ENCODE results near the gene CCDC159.
"Not testable (repeated sequence)": the region's sequence is repeated elsewhere in the genome, so short reads cannot be mapped to it uniquely, and the experiment has no call there.

CCDC159 gene

DNA sequence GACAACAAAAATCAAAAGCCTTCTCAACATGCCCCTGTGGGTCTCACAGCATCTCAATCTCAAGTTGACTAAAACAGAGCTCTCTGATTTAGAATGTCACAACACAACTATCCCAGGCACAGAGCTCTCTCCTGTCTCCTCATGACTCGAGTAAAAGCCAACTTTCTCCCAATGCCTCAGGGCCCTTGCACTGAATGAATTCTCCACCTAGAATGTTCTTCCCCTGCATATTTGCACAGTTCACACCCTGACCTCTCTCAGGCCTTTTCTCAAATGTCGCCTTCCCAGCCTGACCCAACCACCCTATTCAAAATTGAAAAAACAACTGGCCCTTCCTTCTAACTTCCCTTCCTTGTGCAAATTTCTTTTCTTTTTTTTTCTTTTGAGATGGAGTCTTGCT lies 24.4 kb downstream of the CCDC159 start:
- no peak for DNase-seq

DNA sequence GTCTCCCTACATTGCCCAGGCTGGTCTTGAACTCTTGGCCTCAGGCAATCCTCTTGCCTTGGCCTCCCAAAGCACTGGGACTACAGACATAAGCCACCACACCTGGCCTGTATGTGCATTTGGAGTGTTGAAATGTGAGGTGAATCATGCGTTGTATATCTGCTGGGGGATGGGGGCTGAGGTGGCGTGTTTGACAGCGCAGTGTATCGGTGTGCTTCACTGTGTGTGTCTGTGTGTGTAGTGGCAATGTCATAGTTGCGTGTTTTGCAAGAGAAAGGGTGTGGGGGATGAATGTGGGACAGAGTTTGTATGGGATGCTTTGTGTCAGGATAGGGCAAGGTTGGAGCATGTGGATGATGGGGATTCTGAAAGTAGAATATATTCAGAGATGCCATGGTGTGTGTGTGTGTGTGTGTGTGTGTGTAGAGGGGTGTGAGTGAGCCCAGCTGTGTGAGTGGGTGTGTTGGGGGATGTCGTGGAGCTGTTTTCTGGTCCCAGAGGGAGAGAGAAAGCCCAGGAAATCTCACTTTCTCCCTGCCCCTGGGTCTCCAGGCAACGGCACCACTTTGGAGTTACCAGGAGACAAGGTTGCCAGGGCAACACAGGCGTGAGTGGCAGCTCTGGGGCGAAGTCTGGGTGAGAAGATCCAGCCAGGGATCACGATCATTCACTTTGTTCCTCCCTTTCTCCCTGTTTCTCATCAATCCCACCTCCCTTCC lies 27.0 kb downstream of the CCDC159 start:
- peak; percentile 94 for DNase-seq

DNA sequence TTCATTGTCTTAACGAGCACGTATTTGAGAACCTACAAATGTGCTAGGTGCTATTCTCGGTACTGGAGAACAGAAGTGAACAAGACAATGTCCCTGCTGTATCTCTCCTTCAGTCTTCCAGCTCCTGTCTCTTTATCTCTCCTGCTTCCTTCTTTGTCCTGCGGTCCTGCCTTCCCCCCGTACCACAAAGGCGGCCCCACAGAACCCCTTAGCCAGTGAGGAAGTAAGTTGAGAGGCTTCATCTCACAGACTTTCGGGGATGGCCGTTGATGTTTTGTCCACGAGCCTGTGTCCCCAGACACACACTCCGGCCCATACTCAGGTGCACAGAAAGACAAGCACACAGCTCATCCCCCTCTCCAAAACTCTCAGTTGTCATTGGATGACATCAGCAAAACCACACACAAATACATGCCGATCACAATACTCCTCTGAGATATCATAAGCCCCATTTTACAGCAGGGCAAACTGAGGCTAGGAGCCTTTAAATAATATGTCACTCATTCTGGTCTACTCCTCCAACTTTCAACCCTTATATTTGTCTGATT lies 27.6 kb downstream of the CCDC159 start:
- DNase-seq: no peak

DNA sequence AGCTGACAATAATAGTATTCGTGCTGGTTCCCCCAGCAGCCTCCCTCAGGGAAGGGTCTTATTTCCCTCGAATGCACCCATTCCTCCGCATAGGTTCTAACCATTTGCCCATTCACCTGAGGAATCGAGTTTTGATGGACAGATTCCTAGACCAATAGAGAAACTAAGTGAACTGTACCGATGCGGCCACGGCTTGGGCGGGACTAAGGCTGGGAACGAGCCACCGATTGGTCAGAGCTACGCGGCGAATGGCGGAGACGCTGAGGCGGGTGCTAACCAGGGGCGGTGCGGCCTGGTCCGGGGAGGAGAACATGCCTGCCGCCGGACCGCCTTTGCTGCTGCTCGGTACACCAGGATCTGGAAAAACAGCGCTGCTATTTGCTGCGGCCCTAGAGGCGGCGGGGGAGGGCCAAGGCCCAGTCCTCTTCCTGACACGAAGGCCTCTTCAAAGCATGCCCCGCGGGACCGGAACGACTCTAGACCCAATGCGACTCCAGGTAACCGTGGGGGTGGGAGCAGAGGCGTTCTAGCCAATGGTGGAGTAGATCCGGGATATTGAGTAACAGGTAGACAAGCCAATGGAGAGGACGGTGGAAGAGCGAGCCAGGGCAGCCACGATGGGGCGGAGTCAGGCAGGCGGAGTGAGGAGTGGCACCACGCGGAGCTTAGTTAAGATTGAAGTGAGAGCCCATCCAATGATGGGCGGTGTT lies 28.3 kb downstream of the CCDC159 start, which contains the start of gene SWSAP1:
Gene SWSAP1 (plus strand): TSS at position 234 of the 710 bp plus-strand sequence. CDS start 15 bp downstream, at position 249.
- DNase-seq: peak; percentile 100

DNA sequence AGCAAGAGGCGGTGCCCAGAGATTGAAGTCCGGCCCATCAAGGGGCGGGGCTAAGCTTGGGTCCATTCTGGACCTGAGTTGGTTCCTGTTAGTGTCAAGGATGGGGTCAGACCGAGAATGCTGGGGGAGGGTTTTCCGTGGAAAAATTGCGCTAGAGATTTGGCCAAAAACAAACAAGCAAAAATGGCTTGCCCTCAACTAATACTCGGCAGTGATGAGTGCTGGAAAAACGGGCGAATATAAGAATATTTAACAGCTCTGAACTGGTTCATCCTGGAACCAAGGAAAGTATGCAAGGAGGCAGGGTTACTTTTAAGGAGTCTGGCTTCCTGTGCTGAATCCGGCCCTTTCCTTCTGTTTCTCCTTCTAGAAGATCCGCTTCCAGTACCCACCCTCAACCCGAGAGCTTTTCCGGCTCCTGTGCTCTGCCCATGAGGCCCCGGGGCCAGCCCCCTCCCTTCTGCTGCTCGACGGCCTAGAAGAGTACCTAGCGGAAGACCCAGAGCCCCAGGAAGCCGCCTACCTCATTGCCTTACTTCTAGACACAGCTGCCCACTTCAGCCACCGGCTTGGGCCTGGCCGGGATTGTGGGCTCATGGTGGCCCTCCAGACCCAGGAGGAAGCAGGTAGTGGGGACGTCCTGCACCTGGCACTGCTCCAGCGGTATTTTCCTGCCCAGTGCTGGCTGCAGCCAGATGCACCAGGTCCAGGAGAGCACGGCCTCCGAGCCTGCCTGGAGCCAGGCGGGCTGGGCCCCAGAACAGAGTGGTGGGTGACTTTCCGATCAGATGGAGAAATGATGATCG lies 29.0 kb downstream of the CCDC159 start:
- peak; percentile 71 for DNase-seq

DNA sequence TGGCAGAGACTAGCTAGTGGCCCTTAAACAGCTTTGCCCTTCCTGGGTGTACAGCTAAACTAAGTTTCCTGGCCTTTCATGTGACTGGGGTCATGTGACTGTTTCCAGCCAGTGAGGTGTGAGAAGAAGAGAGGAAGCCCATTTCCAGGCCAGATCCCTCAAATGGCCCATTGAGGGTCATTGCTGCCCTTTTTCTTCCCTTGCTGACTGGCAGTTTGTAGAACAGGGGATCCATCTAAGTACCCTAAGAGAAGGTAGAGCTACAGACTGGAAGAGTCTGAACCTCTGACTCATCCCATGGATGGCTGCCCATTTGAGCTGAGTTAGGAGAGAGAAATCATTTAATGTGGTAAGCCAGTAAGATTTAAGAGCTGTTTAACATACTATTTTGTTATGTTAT lies 30.9 kb downstream of the CCDC159 start:
- DNase-seq: no peak

DNA sequence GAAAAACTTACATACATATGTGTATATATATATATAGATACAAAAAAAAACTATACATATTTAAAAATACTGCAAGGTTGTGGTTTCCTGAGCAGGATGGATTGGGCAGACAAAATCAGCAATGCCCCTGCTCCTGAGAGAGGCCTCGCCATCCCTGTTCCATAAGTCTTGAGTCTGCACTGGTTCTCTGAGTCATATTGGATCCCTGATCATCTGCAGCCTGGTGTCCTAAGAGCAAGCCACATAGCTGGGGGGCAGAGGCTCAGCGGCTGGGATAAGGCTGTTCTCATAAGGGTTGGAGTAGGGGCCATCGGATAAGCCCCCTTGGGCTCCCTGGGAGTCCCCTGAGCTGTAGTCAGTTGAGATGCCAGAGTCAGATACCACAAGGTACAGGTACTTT lies 31.4 kb downstream of the CCDC159 start:
- no peak for DNase-seq

DNA sequence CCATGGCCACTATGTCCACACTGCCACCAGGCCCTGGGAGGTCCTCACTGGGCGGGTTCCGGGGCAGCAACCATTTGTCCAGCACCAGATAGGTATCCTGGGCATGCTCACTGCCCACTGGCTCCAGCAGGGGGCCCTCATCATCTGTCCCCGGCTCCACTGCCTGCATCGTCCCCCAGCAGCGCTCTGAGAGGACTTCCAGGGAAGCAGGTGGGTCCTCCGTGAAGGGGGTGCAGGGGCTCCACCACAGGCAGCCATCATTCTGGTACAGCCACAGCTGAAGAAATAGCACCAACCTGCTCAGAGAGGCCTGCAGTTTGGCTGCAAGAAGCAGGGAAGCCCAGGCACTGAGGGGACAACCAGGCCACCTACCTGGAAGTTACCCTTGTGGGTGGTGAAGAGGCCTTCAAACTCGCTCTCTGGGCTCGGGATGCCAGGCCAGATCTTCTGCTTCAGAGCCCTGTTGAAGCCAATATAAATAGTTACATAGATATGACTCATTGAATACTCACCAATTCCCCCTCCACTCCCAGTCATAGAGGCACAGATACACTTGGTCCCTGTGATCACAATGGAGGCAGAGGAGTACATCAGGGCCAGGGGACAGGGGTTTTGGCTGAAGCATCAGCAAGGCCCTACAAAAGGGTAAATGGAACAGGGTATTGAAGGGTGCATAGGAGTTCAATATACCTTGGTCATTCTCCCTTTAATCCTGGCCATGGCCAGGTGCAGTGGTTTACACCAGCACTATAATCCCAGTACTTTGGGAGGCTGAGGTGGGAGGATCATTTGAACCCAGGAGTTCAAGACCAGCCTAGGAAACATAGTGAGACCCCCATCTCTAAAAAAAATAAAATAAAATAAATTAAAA lies 32.2 kb downstream of the CCDC159 start:
- peak; percentile 49 for DNase-seq

DNA sequence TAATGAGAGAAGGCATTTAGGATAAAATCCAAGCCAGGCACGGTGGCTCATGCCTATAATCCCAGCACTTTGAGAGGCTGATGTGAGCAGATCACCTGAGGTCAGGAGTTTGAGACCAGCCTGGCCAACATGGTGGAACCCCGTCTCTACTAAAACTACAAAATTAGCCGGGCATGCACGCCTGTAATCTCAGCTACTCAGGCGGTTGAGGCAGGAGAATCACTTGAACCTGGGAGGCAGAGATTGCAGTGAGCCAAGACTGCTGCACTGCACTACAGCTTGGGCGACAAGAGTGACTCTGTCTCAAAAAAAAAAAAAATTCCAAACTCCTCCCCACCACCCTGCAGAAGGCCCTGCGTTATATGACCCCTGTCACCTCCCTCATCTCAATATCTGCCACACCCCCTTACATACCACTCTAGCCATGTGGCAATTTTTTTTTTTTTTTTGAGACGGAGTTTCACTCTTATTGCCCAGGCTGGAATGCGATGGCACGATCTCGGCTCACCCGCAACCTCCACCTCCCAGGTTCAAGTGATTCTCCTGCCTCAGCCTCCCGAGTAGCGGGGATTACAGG lies 33.0 kb downstream of the CCDC159 start:
- not testable (repeated sequence) for DNase-seq

DNA sequence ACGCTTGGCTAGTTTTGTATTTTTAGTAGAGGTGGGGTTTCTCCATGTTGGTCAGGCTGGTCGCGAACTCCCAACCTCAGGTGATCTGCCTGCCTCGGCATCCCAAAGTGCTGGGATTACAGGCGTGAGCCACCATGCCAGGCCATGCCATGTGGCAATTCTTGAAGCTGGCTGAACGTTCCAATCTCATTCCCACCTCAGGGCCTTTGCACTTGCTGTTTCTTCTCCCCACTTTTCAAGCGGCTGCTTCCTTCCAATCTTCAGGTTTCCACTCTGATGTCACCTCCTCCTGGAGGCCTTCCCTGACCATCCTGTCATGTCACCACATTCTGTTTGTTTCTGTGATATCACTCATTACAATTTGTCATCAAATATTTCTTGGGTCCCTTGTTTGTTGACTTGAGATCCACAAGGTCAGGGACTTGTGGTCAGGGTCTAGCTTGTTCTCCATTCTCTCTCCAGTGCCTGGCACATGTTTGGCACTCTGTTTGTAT lies 33.6 kb downstream of the CCDC159 start:
- DNase-seq: no peak

DNA sequence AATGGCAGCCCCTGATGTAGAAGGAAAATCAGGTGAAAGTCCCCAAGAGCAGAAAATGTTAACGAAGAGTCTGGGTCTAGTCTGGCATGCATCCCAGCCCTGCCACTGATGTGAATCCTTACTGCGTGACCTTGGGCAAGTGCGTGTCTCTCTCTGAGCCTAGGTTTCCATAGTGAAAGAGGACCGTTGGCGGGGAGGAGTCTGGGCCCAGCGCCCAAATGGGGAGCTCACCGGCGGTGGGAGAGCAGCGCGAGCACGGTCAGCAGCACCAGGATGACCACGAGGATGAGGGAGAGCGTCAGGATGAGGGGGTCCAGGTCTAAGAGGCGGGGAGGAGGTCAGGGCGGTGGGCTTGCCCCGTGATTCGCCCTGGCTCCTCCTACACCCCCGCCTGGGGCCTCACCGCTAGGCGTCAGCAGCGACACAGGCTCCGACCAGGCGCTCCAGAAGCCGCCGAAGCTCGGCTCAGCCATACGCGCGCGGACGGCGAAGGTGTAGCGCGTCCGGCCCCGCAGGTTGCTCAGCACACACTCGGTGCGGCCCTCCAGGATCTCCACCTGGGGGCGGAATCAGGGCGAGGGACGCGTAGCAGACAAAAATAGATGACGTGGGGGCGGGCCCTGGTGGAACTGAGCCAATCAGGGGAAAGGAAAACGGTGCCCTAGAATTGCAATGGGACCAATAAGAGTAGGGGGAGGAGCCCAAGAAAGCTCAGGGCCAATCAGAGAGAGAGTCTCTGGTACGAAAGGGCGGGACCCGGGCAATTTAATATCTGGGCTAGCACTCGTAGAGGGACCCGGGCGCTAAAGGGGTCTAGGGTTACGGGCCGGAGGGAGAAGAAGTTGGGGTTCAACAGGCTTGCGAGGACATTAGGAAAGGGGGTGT lies 34.6 kb downstream of the CCDC159 start:
- DNase-seq: peak; percentile 100

DNA sequence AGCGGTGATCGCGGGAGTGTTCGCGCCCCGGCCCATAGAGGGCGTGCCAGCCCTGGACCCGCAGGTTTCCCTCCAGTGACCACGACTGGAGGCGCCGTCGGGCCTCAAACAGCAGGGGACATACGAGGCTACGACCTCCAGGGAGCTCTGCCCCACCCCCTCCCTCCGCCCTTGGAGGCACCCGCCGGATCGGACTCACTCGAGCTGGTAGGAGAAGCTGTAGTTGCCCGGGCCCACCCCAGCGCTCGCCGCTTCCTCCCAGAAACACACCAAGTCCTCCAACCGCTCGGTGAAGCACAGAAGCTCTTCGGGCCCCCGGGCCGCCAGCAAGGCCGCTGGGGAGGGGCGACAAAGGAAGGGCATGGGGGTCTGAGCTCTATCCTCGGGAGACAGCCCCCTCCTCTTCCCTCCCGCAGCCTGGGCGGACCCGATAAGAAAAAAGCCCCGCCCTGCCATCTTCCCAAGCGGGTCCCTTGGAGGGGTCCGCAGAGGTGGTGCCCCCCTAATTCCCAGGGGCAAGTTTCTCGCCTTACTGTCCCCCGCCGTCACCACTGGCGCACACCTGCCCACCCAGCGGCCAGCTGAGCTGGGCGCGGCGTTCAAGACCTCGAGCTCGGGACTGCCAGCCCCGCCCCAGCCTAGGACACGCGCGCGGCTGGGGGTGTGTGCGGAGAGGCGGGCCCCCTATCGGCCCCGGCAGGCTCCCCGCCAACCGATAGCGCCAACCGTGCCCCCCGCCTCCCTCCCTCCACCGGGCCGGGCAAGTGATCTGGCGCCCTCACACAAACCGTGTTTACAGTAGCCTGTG lies 36.8 kb downstream of the CCDC159 start:
- DNase-seq: peak; percentile 80

DNA sequence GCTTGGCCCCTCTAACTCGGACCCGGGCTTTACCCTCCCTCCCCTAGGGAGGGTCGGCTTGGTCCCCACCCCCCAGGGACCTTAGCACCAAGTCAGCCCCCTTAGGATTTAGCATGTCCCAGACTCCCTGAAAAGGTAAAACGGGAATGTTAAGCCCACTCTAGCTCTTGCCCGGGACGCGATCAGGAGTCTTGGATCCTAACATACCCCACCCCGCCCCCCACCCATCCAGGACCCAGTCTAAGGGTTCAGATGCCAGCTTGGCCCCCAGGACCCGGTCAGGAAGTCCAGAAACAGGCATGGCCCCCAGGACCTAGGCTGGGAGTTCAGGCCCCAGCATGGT lies 37.4 kb downstream of the CCDC159 start:
- DNase-seq: no peak

DNA sequence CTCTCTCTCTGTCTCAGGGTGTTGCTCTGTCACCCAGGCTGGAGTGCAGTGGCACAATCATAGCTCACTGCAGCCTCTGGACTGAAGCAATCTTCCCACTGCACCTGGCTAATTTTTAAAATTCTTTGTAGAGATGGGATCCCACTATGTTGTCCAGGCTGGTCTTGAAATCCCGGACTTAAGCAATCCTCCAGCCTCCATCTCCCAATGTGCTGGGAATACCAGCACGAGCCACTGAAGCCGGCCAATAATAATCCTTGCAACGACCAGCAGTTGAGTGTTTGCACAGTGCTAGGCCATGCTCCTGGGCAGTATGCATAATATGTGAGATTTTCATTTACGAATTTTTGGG lies 38.4 kb downstream of the CCDC159 start:
- no peak for DNase-seq

DNA sequence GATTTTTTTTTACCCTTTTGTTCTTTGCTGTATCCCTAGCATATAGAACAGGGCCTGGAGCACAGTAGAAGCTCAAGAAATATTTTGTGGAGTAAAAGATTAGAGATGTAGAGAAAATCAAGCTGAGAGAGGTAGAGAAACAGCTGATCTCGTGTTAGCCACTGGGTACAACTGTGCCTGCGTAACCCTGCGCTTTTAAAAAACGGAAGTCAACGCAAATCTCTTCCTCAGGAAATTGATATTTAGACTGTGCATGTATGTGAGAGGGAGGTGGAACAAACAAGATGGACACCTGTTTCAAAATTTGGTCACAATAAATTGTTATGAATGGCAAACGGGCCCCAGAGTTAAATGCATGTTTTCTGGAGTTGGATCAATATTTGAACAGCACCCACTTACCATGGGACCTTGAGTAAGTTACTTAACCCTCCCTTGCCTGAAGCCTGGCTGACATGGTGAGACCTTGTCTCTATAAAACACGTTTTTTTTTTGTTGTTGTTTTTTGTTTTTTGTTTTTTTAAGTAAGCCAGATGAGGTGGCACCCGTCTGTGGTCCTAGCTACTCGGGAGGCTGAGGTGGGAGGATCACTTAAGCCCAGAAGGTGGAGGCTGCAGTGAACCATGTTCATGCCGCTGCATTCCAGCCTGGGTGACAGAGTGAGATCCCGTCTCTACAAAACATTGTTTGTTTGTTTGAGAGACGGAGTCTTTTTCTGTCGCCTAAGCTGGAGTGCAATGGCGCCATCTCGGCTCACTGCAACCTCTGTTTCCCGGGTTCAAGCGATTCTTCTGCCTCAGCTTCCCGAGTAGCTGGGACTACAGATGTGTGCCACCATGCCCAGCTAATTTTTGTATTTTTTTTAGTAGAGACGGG lies 41.1 kb downstream of the CCDC159 start:
- no peak for DNase-seq

DNA sequence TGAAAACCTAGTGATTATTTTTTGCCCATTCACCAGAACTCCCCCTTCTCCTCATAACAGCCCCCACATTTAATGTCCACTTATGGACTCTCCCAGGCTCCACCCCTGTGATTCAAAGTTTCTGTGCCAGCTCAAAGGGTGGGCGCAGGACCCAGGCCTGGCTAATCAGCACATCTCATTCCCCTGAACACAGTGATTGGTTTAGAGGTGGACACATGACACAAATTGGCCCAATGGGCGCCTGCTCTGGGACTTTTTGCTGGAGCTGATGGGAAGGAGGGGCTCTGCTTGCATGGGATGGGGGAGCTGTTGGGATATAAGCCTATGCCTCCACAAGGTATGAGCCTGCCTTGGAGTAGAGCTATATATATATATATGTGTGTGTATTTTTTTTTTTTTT lies 44.0 kb downstream of the CCDC159 start:
- no peak for DNase-seq

DNA sequence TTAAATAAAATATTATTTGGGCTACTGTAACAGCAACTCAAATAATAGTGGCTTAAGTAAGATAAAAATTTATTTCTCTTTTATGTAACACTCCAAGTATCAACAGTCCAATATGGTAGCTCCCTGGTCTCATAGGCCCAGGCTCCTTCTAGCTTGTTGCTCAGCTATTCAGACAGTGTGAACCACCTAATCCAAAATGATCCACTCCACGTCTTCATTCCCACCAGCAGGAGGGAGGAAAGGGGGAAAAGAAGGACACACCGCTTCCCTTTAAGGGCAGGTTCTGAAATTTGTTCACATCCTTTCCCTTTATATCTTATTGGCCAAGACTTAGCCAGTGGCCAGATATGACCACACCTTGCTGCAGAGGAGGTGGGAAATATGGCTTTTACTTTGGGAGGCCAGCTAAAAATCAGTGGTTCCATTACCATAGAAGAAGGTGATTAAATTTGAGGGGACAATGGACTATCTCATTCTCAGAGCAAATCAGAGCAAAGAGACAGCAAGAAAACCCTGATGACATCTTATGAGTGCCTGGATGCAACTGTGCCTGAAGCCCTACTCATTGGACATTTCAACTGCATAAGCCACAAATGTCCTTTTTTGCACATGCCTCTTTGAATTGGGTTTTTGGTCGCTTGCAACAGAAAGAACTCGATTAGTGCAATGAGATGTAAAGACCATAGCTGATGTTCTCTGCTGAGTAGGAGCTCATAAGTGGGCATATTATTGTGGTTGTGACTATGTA lies 44.8 kb downstream of the CCDC159 start:
- DNase-seq: no peak

DNA sequence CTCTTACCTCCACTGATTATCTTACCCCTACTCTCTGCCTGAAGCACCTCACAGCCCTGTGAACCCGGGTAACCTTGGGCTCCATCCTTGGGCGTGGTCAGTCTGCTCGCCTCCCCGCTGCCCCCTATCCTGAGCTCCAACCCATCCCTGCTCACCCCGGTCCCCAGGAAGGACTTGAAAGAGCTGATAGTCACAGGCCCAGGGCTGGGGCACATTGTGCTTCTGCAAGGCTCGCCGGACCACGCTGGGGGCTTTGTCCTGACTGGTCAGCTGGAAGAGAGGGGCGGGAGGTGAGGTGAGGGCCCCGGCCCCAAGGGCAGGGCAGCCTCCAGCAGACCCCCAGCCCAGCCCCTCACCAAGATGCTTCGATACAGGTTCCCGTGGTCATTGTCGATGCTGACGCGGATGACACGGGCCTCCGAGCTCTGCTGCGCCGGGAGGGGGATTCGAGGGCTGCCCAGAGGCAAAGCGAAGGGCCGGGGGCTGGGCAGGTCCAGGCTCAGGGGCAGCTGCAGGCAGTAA lies 50.8 kb downstream of the CCDC159 start:
- DNase-seq: no peak

Measured in NCI-H146 (cell line).